CD4-positive, alpha-beta T cell treated with Interleukin-6 at 100 ng/mL for 8 hours (primary cell): Measurements from ENCODE around the gene ICAM1.

ENCODE experiments used
- DNase-seq: peaks from one replicate; pipeline ENCODE4 v3.0.0-alpha.2; 2020; ENCODE audit warnings: mixed read lengths, low spot score

Gene ICAM1

GRCh38 chr19:10293637-10294367 lies 22.9 kb downstream of the ICAM1 start:
- no peak for DNase-seq

- DNase-seq, result no peak
Observed at GRCh38 chr19:10294368-10294697, 23.4 kb downstream of the ICAM1 start.

- DNase-seq, result peak; percentile 70
Observed at GRCh38 chr19:10295305-10295846, 24.5 kb downstream of the ICAM1 start.

- DNase-seq, result no peak
Observed at GRCh38 chr19:10295847-10296591, 25.1 kb downstream of the ICAM1 start.

- no peak for DNase-seq
Observed at GRCh38 chr19:10299545-10300458, 28.9 kb downstream of the ICAM1 start.

- DNase-seq, result no peak
Observed at GRCh38 chr19:10305139-10305806, 34.4 kb downstream of the ICAM1 start.

- DNase-seq, result no peak
Observed at GRCh38 chr19:10306327-10306726, 35.4 kb downstream of the ICAM1 start.

- no peak for DNase-seq
Observed at GRCh38 chr19:10309423-10309822, 38.5 kb downstream of the ICAM1 start, which contains the start of gene ZGLP1. Gene ZGLP1 (minus strand): TSS chr19:10309815.

- peak; percentile 88 for DNase-seq
Observed at GRCh38 chr19:10315335-10316214, 44.7 kb downstream of the ICAM1 start, which contains the start of gene FDX2. Gene FDX2 (minus strand): TSS chr19:10316015. CDS start chr19:10315996, 19 bp downstream.

GRCh38 chr19:10316229-10317044 lies 45.5 kb downstream of the ICAM1 start:
- DNase-seq, result no peak

GRCh38 chr19:10317045-10317856 lies 46.3 kb downstream of the ICAM1 start:
- no peak for DNase-seq

- DNase-seq, result no peak
Observed at GRCh38 chr19:10317857-10318462, 47.0 kb downstream of the ICAM1 start.

GRCh38 chr19:10318807-10319682 lies 48.1 kb downstream of the ICAM1 start:
- no peak for DNase-seq

- DNase-seq, result no peak
Observed at GRCh38 chr19:10320602-10321416, 49.9 kb downstream of the ICAM1 start.

- no peak for DNase-seq
Observed at GRCh38 chr19:10321417-10321797, 50.5 kb downstream of the ICAM1 start.
